H9 (cell line): ENCODE results near the gene MAP3K5. TPM values are rescaled to one million over a fixed set of nuclear protein-coding genes. Genes with fewer than 3 reads are reported as not detected.

Experiments used
- DNase-seq: peaks from one replicate; pipeline ENCODE4 v3.0.0-alpha.2; 2017
- H2AFZ ChIP-seq: one replicate; pipeline ENCODE4 v1.6.1; 2013; ENCODE audit warnings: mild to moderate bottlenecking, low read length, control low read depth, moderate library complexity
- H2AK5ac ChIP-seq: 2 replicates; pipeline ENCODE4 v1.6.1; 2013; ENCODE audit warnings: low read length, control low read depth, mixed read lengths; ENCODE audit not compliant: insufficient read length
- H2BK120ac ChIP-seq: one replicate; pipeline ENCODE4 v1.6.1; 2013; ENCODE audit warnings: low read depth, mild to moderate bottlenecking, low read length, control low read depth, inconsistent platforms; ENCODE audit not compliant: poor library complexity, severe bottlenecking
- H2BK12ac ChIP-seq: 2 replicates; pipeline ENCODE4 v1.6.1; 2013; ENCODE audit warnings: low read length, control low read depth, mixed read lengths, low read depth; ENCODE audit not compliant: insufficient read length
- H2BK15ac ChIP-seq: 2 replicates; pipeline ENCODE4 v1.6.1; 2013; ENCODE audit warnings: low read depth, low read length, control low read depth
- H2BK20ac ChIP-seq: one replicate; pipeline ENCODE4 v1.6.1; 2013; ENCODE audit warnings: low read depth, mild to moderate bottlenecking, low read length, control low read depth, inconsistent platforms; ENCODE audit not compliant: poor library complexity, severe bottlenecking
- H2BK5ac ChIP-seq: 2 replicates; pipeline ENCODE4 v1.6.1; 2013; ENCODE audit warnings: low read length, control low read depth, mixed read lengths; ENCODE audit not compliant: insufficient read length
- H3K14ac ChIP-seq: 2 replicates; pipeline ENCODE4 v1.6.1; 2013; ENCODE audit warnings: low read length, control low read depth; ENCODE audit not compliant: insufficient read depth
- H3K18ac ChIP-seq: 2 replicates; pipeline ENCODE4 v1.6.1; 2013; ENCODE audit warnings: low read depth, mild to moderate bottlenecking, mixed read lengths, low read length, control low read depth; ENCODE audit not compliant: insufficient read length
- H3K23ac ChIP-seq: 2 replicates; pipeline ENCODE4 v1.6.1; 2013; ENCODE audit warnings: low read length, control low read depth, mixed read lengths, low read depth; ENCODE audit not compliant: insufficient read length
- H3K23me2 ChIP-seq: 2 replicates; pipeline ENCODE4 v1.6.1; 2013; ENCODE audit warnings: low read depth, mild to moderate bottlenecking, mixed read lengths, low read length, control low read depth; ENCODE audit not compliant: insufficient read length, poor library complexity, severe bottlenecking
- H3K27ac ChIP-seq: 2 replicates; pipeline ENCODE4 v1.5.1; 2013; ENCODE audit warnings: low read length, control low read depth, mixed read lengths, low read depth; ENCODE audit not compliant: insufficient read length
- H3K27me3 ChIP-seq: 2 replicates; pipeline ENCODE4 v1.6.1; 2013; ENCODE audit warnings: low read length, control low read depth, inconsistent platforms; ENCODE audit not compliant: insufficient read depth
- H3K4ac ChIP-seq: 2 replicates; pipeline ENCODE4 v1.6.1; 2013; ENCODE audit warnings: low read depth, mild to moderate bottlenecking, control low read depth, inconsistent platforms, low read length, moderate library complexity
- H3K4me1 ChIP-seq: 2 replicates; pipeline ENCODE4 v1.6.1; 2013; ENCODE audit warnings: low read length, control low read depth, inconsistent platforms; ENCODE audit not compliant: insufficient read depth
- H3K4me2 ChIP-seq: 2 replicates; pipeline ENCODE4 v1.6.1; 2013; ENCODE audit warnings: low read length, control low read depth, mixed read lengths; ENCODE audit not compliant: insufficient read length, insufficient read depth
- H3K56ac ChIP-seq: 2 replicates; pipeline ENCODE4 v1.6.1; 2013; ENCODE audit warnings: low read depth, mild to moderate bottlenecking, mixed read lengths, low read length, control low read depth; ENCODE audit not compliant: insufficient read length
- H3K79me1 ChIP-seq: 2 replicates; pipeline ENCODE4 v1.6.1; 2013; ENCODE audit warnings: low read depth, mild to moderate bottlenecking, moderate library complexity, low read length, control low read depth, inconsistent platforms; ENCODE audit not compliant: insufficient read depth, poor library complexity, severe bottlenecking
- H3K79me2 ChIP-seq: 2 replicates; pipeline ENCODE4 v1.6.1; 2013; ENCODE audit warnings: low read length, control low read depth, inconsistent platforms; ENCODE audit not compliant: insufficient read depth
- H3K9ac ChIP-seq: 2 replicates; pipeline ENCODE4 v1.6.1; 2013; ENCODE audit warnings: low read length, control low read depth, mixed read lengths; ENCODE audit not compliant: insufficient read length; ENCODE audit errors: extremely low read depth
- H3K9me3 ChIP-seq: one replicate; pipeline ENCODE4 v1.6.1; 2013; ENCODE audit warnings: low read depth, low read length, inconsistent platforms; ENCODE audit not compliant: control insufficient read depth
- H3T11ph ChIP-seq: one replicate; pipeline ENCODE4 v1.6.1; 2013; ENCODE audit warnings: mild to moderate bottlenecking, low read length, control low read depth, inconsistent platforms
- H4K20me1 ChIP-seq: one replicate; pipeline ENCODE4 v1.6.1; 2013; ENCODE audit not compliant: control insufficient read depth, insufficient read length, insufficient read depth
- H4K5ac ChIP-seq: 2 replicates; pipeline ENCODE4 v1.6.1; 2013; ENCODE audit warnings: low read depth, mild to moderate bottlenecking, mixed read lengths, low read length, control low read depth; ENCODE audit not compliant: insufficient read length
- H4K8ac ChIP-seq: replicated peaks from 2 replicates; pipeline ENCODE4 v1.6.1; 2013; ENCODE audit warnings: low read length, control low read depth, mixed read lengths, low read depth; ENCODE audit not compliant: insufficient read length
- H4K91ac ChIP-seq: 2 replicates; pipeline ENCODE4 v1.6.1; 2013; ENCODE audit warnings: low read depth, mild to moderate bottlenecking, moderate library complexity, mixed read lengths, low read length, control low read depth; ENCODE audit not compliant: insufficient read length
- H3K27ac Mint-ChIP-seq, 3 experiments: 2 replicates in 2 of 3; 3 replicates in 1 of 3; pipeline ENCODE4 v1.8.0; 2020 to 2021; ENCODE audit warnings: mixed read lengths in 3 of 3, mild to moderate bottlenecking in 1 of 3, moderate library complexity in 1 of 3
- H3K27me3 Mint-ChIP-seq: 2 replicates; pipeline ENCODE4 v1.8.0; 2021; ENCODE audit warnings: low read depth, mild to moderate bottlenecking, moderate library complexity, mixed read lengths
- H3K36me3 Mint-ChIP-seq, 3 experiments: 2 replicates in 2 of 3; 3 replicates in 1 of 3; pipeline ENCODE4 v1.8.0; 2020 to 2021; ENCODE audit warnings: low read depth in 3 of 3, mixed read lengths in 3 of 3; ENCODE audit not compliant: insufficient read depth in 1 of 3
- H3K4me1 Mint-ChIP-seq, 2 experiments: 2 replicates each; pipeline ENCODE4 v1.8.0; 2020; ENCODE audit warnings: mixed read lengths in 2 of 2
- H3K4me3 Mint-ChIP-seq, 2 experiments: 2 replicates in 1 of 2; 3 replicates in 1 of 2; pipeline ENCODE4 v1.8.0; 2020 to 2021; ENCODE audit warnings: mild to moderate bottlenecking in 2 of 2, mixed read lengths in 2 of 2, moderate library complexity in 1 of 2
- H3K9me3 Mint-ChIP-seq, 2 experiments: 2 replicates in 1 of 2; 3 replicates in 1 of 2; pipeline ENCODE4 v1.8.0; 2020; ENCODE audit warnings: mild to moderate bottlenecking in 2 of 2, mixed read lengths in 2 of 2, moderate library complexity in 1 of 2
- WGBS: extraction: QIAGEN DNeasy Blood & Tissue Kit; methylation state at CpG from one replicate; pipeline ENCODE4 v1.1.7; 2013; ENCODE audit warnings: missing lambda C conversion rate, low lambda C conversion rate, mixed read lengths; ENCODE audit not compliant: insufficient read length; ENCODE audit errors: extremely low coverage; 5-methylcytosine and 5-hydroxymethylcytosine counted together
- total RNA-seq: library from RNA; stranded (reverse); gene quantifications from 2 replicates; pipeline ENCODE4 v1.2.1, GENCODE V29; 2021
- TF ChIP-seq, protein P1 (sequence below): fragments of 200-600 bp; sonication (generic); conservative IDR thresholded peaks from 3 replicates; pipeline ENCODE4 v1.8.0; 2021; ENCODE audit warnings: antibody characterized with exemption, mild to moderate bottlenecking

The MAP3K5 gene
- total RNA-seq, 1 experiment from 2014 or later = 1.6 TPM

DNA sequence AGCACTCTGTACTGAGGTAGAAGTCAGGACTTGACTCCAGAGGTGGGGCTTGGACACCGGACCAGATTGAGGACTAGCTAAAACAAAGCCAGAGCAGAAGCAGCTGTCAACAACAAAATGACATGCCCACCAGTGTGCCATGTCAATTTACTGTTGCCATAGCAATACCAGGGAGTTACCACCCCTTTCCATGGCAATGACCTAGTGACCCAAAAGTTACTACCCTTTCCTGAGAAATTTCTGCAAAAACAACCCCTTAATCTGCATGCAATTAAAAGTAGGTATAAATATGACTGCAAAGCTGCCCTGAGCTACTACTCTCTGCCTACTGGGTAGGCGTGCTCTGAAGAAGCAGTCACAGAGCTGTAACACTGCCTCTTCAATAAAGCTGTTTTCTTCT is 21.0 kb downstream of the MAP3K5 start:
- H3K79me1 ChIP-seq = no peaks in the 10 kb centered on the region
- WGBS = no CpG with 5 or more reads among the region's 2 CpGs
- H3K23ac ChIP-seq = no peak overlapping the region
- Mint-ChIP-seq H3K9me3 (no peaks in the 10 kb centered on the region), H3K4me3 (no peak overlapping the region), H3K36me3 (no peaks in the 10 kb centered on the region; a peak in 1 of 7 replicates), H3K4me1 (peaks cover 11 to 16% of the 10 kb centered on the region in 2 experiments), H3K27me3 (no peaks in the 10 kb centered on the region; the same call in none of the 2 replicates), H3K27ac (no peak overlapping the region)
- no peak overlapping the region for H4K5ac ChIP-seq
- H2BK5ac ChIP-seq = no peak overlapping the region
- no peak overlapping the region for H2AFZ ChIP-seq
- no peak overlapping the region for H2BK15ac ChIP-seq
- no peaks in the 10 kb centered on the region for H3K9me3 ChIP-seq
- no peak overlapping the region for H3K4ac ChIP-seq
- no peak overlapping the region for H3K56ac ChIP-seq
- no peak overlapping the region for H2AK5ac ChIP-seq
- H3K27me3 ChIP-seq = no peaks in the 10 kb centered on the region
- no peak overlapping the region for H3K14ac ChIP-seq
- H3K79me2 ChIP-seq = no peaks in the 10 kb centered on the region
- H2BK12ac ChIP-seq = no peak overlapping the region
- TF ChIP-seq, protein P1, sequence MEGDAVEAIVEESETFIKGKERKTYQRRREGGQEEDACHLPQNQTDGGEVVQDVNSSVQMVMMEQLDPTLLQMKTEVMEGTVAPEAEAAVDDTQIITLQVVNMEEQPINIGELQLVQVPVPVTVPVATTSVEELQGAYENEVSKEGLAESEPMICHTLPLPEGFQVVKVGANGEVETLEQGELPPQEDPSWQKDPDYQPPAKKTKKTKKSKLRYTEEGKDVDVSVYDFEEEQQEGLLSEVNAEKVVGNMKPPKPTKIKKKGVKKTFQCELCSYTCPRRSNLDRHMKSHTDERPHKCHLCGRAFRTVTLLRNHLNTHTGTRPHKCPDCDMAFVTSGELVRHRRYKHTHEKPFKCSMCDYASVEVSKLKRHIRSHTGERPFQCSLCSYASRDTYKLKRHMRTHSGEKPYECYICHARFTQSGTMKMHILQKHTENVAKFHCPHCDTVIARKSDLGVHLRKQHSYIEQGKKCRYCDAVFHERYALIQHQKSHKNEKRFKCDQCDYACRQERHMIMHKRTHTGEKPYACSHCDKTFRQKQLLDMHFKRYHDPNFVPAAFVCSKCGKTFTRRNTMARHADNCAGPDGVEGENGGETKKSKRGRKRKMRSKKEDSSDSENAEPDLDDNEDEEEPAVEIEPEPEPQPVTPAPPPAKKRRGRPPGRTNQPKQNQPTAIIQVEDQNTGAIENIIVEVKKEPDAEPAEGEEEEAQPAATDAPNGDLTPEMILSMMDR = no peak
- no peak overlapping the region for H3K4me2 ChIP-seq
- no peak overlapping the region for H4K8ac ChIP-seq
- no peak overlapping the region for H4K91ac ChIP-seq
- DNase-seq = no peak
- H3K4me1 ChIP-seq = no peaks in the 10 kb centered on the region; the same call in 1 of the 2 replicates
- no peaks in the 10 kb centered on the region for H3K23me2 ChIP-seq
- no peak overlapping the region for H3K27ac ChIP-seq
- no peaks in the 10 kb centered on the region for H4K20me1 ChIP-seq
- no peak overlapping the region for H3K18ac ChIP-seq
- no peak overlapping the region for H3T11ph ChIP-seq
- no peak overlapping the region for H2BK120ac ChIP-seq
- H3K9ac ChIP-seq = no peak overlapping the region
- H2BK20ac ChIP-seq = no peak overlapping the region
